ENCODE measurements around the gene ZMYND10. TPM values are rescaled to one million over a fixed set of nuclear protein-coding genes. Genes with fewer than 3 reads are reported as not detected.

The ZMYND10 gene
- total RNA-seq, 1 experiment from 2014 or later: 0.67 TPM

DNA sequence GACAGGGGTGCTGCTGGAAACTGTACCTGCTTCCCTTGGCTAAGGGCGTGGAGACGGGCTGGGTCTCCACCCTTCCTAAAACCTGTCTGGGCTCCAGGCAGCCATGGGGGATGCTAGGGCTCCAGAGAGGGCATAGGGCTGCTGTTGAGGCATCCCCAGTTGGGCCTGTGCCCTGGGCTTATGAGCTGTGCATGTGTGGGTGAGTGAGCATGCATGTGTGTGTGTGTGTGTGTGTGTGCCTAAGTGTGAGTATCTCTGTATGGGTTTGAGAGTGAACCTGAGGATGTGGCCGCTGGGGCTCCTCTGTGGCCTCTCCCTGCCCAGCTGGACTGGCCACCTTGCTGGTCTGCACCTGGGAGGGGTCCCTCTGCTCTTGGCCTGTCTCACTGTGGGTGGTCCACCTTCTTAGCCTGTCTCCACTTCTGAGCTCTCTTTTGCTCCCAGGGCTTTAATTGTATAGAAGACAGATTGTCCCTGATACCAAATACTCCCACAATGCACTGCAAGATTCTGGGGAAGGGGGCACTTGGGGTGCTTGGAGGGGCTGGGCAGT lies 25.7 kb upstream of the ZMYND10 start:
- H3K4me1 ChIP-seq (ENCODE audit: insufficient read depth, low read length, poor library complexity, severe bottlenecking): no peaks in the 10 kb centered on the region
- intact Hi-C loops (cut with micrococcal nuclease; ENCODE audit: unreplicated experiment): loop anchor here (5.0 kb wide), 1 partner anchor 171 kb away; no protein-coding TSS in a partner anchor
- H3K4me3 ChIP-seq (ENCODE audit: low read depth, low read length, poor library complexity, severe bottlenecking): no peak overlapping the region
- BruUV-seq (replicated peaks): no TSS peak
- no peak for DNase-seq (ENCODE audit: low spot score)
- H3K36me3 ChIP-seq (ENCODE audit: insufficient read depth, low read length, poor library complexity, severe bottlenecking): no peaks in the 10 kb centered on the region
- TF ChIP-seq EZH2 (IDR thresholded peaks at IDR 0.05; ENCODE audit: borderline replicate concordance, low read depth, low read length, poor library complexity, severe bottlenecking): no peak
- TF ChIP-seq, protein P1, sequence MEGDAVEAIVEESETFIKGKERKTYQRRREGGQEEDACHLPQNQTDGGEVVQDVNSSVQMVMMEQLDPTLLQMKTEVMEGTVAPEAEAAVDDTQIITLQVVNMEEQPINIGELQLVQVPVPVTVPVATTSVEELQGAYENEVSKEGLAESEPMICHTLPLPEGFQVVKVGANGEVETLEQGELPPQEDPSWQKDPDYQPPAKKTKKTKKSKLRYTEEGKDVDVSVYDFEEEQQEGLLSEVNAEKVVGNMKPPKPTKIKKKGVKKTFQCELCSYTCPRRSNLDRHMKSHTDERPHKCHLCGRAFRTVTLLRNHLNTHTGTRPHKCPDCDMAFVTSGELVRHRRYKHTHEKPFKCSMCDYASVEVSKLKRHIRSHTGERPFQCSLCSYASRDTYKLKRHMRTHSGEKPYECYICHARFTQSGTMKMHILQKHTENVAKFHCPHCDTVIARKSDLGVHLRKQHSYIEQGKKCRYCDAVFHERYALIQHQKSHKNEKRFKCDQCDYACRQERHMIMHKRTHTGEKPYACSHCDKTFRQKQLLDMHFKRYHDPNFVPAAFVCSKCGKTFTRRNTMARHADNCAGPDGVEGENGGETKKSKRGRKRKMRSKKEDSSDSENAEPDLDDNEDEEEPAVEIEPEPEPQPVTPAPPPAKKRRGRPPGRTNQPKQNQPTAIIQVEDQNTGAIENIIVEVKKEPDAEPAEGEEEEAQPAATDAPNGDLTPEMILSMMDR (conservative IDR thresholded peaks at IDR 0.05; ENCODE audit: low read depth, low read length): no peak
- POLR2A ChIA-PET (ENCODE audit: low non-redundant PET): no interaction called here
- CTCF ChIA-PET: interaction anchor here (1.4 kb wide), 1 partner anchor 171 kb away, joined by 11 read pairs; no protein-coding TSS in a partner anchor
- no peaks in the 10 kb centered on the region for H3K27me3 ChIP-seq (replicated peaks; ENCODE audit: insufficient read depth, low read depth, low read length, poor library complexity)
- no peak overlapping the region for H3K27ac ChIP-seq (ENCODE audit: low read depth, low read length, poor library complexity, severe bottlenecking)
- H3K9me3 ChIP-seq (ENCODE audit: low read depth, low read length, poor library complexity, severe bottlenecking): no peaks in the 10 kb centered on the region

DNA sequence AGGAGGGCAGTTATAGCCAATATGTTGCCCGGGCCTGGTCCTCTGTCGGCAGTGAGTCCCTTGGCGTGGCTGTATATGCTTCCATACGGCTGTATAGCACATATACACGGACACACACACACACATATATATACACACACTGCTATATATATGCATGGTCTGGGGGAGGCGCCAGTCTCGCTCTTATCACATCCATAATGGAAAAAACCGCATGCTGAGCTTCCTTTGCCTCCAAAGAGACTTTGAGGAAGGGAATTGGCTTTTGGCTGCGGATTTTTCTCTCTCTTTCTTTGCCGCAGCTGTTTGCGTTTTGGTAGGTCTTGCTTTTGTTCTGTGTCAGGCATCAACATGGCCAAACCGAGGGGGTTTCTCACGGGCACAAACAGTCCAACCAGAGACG lies 25.1 kb upstream of the ZMYND10 start:
- TF ChIP-seq, protein P1 (conservative IDR thresholded peaks at IDR 0.05; ENCODE audit: low read depth, low read length): peak; percentile 50
- no peak for TF ChIP-seq EZH2 (IDR thresholded peaks at IDR 0.05; ENCODE audit: borderline replicate concordance, low read depth, low read length, poor library complexity, severe bottlenecking)
- DNase-seq (ENCODE audit: low spot score): peak; percentile 62
- POLR2A ChIA-PET (ENCODE audit: low non-redundant PET): no interaction called here
- intact Hi-C loops (cut with micrococcal nuclease; ENCODE audit: unreplicated experiment): loop anchor here (5.0 kb wide), 1 partner anchor 172 kb away; no protein-coding TSS in a partner anchor
- Histone ChIP-seq H3K27me3 (replicated peaks; ENCODE audit: insufficient read depth, low read depth, low read length, poor library complexity) (no peaks in the 10 kb centered on the region), H3K36me3 (ENCODE audit: insufficient read depth, low read length, poor library complexity, severe bottlenecking) (no peaks in the 10 kb centered on the region), H3K4me3 (ENCODE audit: low read depth, low read length, poor library complexity, severe bottlenecking) (no peak overlapping the region), H3K4me1 (ENCODE audit: insufficient read depth, low read length, poor library complexity, severe bottlenecking) (no peaks in the 10 kb centered on the region), H3K27ac (ENCODE audit: low read depth, low read length, poor library complexity, severe bottlenecking) (no peak overlapping the region), H3K9me3 (ENCODE audit: low read depth, low read length, poor library complexity, severe bottlenecking) (no peaks in the 10 kb centered on the region)
- CTCF ChIA-PET: interaction anchor here (1.4 kb wide), 1 partner anchor 172 kb away, joined by 11 read pairs; no protein-coding TSS in a partner anchor
- BruUV-seq (replicated peaks): no TSS peak

DNA sequence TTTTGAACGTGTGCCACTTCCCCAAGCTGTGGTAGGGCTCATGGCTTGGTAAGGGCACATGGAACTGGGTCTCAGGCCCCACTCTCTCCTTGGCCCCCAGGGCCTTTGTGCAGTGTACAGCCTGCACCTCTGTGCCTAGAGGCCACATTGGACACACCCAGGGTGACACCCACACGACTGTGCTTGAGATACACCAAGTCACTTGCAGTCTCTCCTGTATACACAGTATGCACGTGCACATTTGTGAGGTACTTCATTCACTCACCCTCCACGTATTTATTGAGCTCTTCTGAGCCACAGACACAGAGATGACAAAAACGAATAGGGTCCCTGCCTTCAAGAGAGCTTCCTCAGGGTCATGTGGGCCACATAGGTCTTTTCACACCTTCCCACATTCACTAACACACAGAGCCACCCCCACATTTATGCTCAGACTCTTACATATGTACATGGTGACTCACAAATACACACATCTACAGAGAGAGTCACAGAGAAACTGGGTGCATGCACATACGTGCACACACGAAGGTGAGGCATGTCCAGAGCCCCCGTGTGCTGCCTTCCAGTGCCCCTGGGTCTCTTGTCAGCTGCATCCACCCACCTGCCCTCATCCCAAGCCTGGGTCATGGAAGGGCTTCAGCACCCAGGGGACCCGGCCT lies 23.6 kb upstream of the ZMYND10 start:
- BruUV-seq (replicated peaks): no TSS peak
- TF ChIP-seq, protein P1 (conservative IDR thresholded peaks at IDR 0.05; ENCODE audit: low read depth, low read length): no peak
- no peak for TF ChIP-seq EZH2 (IDR thresholded peaks at IDR 0.05; ENCODE audit: borderline replicate concordance, low read depth, low read length, poor library complexity, severe bottlenecking)
- Histone ChIP-seq H3K36me3 (ENCODE audit: insufficient read depth, low read length, poor library complexity, severe bottlenecking) (no peaks in the 10 kb centered on the region), H3K4me1 (ENCODE audit: insufficient read depth, low read length, poor library complexity, severe bottlenecking) (no peaks in the 10 kb centered on the region), H3K27me3 (replicated peaks; ENCODE audit: insufficient read depth, low read depth, low read length, poor library complexity) (no peaks in the 10 kb centered on the region), H3K4me3 (ENCODE audit: low read depth, low read length, poor library complexity, severe bottlenecking) (no peak overlapping the region), H3K27ac (ENCODE audit: low read depth, low read length, poor library complexity, severe bottlenecking) (no peak overlapping the region), H3K9me3 (ENCODE audit: low read depth, low read length, poor library complexity, severe bottlenecking) (no peaks in the 10 kb centered on the region)
- CTCF ChIA-PET: no interaction called here
- intact Hi-C loops (cut with micrococcal nuclease; ENCODE audit: unreplicated experiment): loop anchor here (5.0 kb wide), 1 partner anchor 243 kb away; the partner anchor contains the start of gene CISH
- POLR2A ChIA-PET (ENCODE audit: low non-redundant PET): no interaction called here
- DNase-seq (ENCODE audit: low spot score): no peak

Data from A673 (cell line).